DND-41 (cell line): ENCODE measurements around the gene CD244.

Experiments
- ATAC-seq: fragments of 200-7000 bp; cut with Tn5 transposase; 3 replicates; pipeline ENCODE4 v1.9.1; 2021; ENCODE audit warnings: low read depth; ENCODE audit not compliant: insufficient read depth
- DNase-seq: peaks from one replicate; pipeline ENCODE4 v3.0.0-alpha.2; 2020
- H2AFZ ChIP-seq: 2 replicates; pipeline ENCODE4 v1.6.0; 2012; ENCODE audit warnings: low read depth, low read length
- H3K27ac ChIP-seq: 2 replicates; pipeline ENCODE4 v1.5.1; 2012; ENCODE audit warnings: low read length, inconsistent platforms
- H3K27me3 ChIP-seq: fragments of 200-600 bp; sonication (generic); 2 replicates; pipeline ENCODE4 v1.6.0; 2012; ENCODE audit warnings: low read length, mild to moderate bottlenecking, inconsistent platforms; ENCODE audit not compliant: insufficient read depth, poor library complexity
- H3K36me3 ChIP-seq: 2 replicates; pipeline ENCODE4 v1.5.1; 2012; ENCODE audit warnings: low read length, inconsistent platforms; ENCODE audit not compliant: insufficient read depth
- H3K4me1 ChIP-seq: 2 replicates; pipeline ENCODE4 v1.5.1; 2012; ENCODE audit warnings: mild to moderate bottlenecking, low read length; ENCODE audit not compliant: insufficient read depth
- H3K4me2 ChIP-seq: 2 replicates; pipeline ENCODE4 v1.6.0; 2012; ENCODE audit warnings: mild to moderate bottlenecking, moderate library complexity, low read length, inconsistent platforms; ENCODE audit not compliant: insufficient read depth
- H3K4me3 ChIP-seq, 2 experiments: fragments of 200-600 bp in 1 of 2; shearing (Covaris generic) in 1 of 2; 2 replicates each; pipeline ENCODE4 v1.5.1; 2012 to 2016; ENCODE audit warnings: inconsistent platforms in 2 of 2, low read length in 2 of 2, mild to moderate bottlenecking in 2 of 2, low read depth in 1 of 2, moderate library complexity in 1 of 2
- H3K79me2 ChIP-seq: 2 replicates; pipeline ENCODE4 v1.6.0; 2012; ENCODE audit warnings: low read length, inconsistent platforms; ENCODE audit not compliant: insufficient read depth
- H3K9ac ChIP-seq: 2 replicates; pipeline ENCODE4 v1.6.0; 2012; ENCODE audit warnings: low read depth, mild to moderate bottlenecking, inconsistent platforms, low read length, moderate library complexity
- H3K9me3 ChIP-seq: 2 replicates; pipeline ENCODE4 v1.5.1; 2012; ENCODE audit warnings: low read length, moderate library complexity, mild to moderate bottlenecking, inconsistent platforms; ENCODE audit not compliant: insufficient read depth, severe bottlenecking
- H4K20me1 ChIP-seq: 2 replicates; pipeline ENCODE4 v1.6.0; 2012; ENCODE audit warnings: low read length; ENCODE audit not compliant: insufficient read depth
- CTCF ChIP-seq: IDR thresholded peaks from 2 replicates; pipeline ENCODE4 v1.5.1; 2012; ENCODE audit warnings: borderline replicate concordance, low read length, moderate library complexity, mild to moderate bottlenecking; ENCODE audit not compliant: poor library complexity, severe bottlenecking; ENCODE audit errors: extremely low read depth
- EZH2 ChIP-seq: IDR thresholded peaks from 3 replicates; pipeline ENCODE4 v1.6.1; 2012; ENCODE audit warnings: borderline replicate concordance, low read depth, mild to moderate bottlenecking, moderate library complexity, low read length, inconsistent platforms; ENCODE audit not compliant: severe bottlenecking

CD244 gene

GRCh38 chr1:160862203-160863060 is at the start of gene CD244:
Gene CD244 (minus strand): TSS chr1:160862887. CDS start chr1:160862677, 210 bp downstream.
- Histone ChIP-seq H3K4me2 (no peak within 1 kb of the TSS), H3K9me3 (no peaks in the 10 kb centered on the region), H3K27me3 (no peaks in the 10 kb centered on the region), H3K9ac (no peak within 1 kb of the TSS), H3K27ac (no peak within 1 kb of the TSS), H3K4me1 (no peaks in the 10 kb centered on the region), H2AFZ (no peak within 1 kb of the TSS), H3K4me3 (no peak within 1 kb of the TSS), H3K36me3 (no peaks in the 10 kb centered on the region), H4K20me1 (no peaks in the 10 kb centered on the region), H3K79me2 (no peaks in the 10 kb centered on the region)
- TF ChIP-seq CTCF, result no peak
- no peak for TF ChIP-seq EZH2
- ATAC-seq, result peak; percentile 87
- peak; percentile 64 for DNase-seq

- no peak overlapping the region for H3K27ac ChIP-seq
- no peaks in the 10 kb centered on the region for H3K4me1 ChIP-seq
- H3K9ac ChIP-seq, result no peak overlapping the region
- DNase-seq (no peak), ATAC-seq (no peak)
- no peaks in the 10 kb centered on the region for H3K9me3 ChIP-seq
- no peaks in the 10 kb centered on the region for H3K27me3 ChIP-seq
- H3K4me3 ChIP-seq, result no peak overlapping the region
- H2AFZ ChIP-seq, result no peak overlapping the region
- TF ChIP-seq CTCF (no peak), EZH2 (no peak)
- no peaks in the 10 kb centered on the region for H3K79me2 ChIP-seq
- no peak overlapping the region for H3K4me2 ChIP-seq
- no peaks in the 10 kb centered on the region for H4K20me1 ChIP-seq
- H3K36me3 ChIP-seq, result no peaks in the 10 kb centered on the region
Measured at GRCh38 chr1:160911925-160912324, 49.2 kb upstream of the CD244 start.

GRCh38 chr1:160911441-160911840 is 48.8 kb upstream of the CD244 start:
- Histone ChIP-seq H3K4me2 (no peak overlapping the region), H3K9ac (no peak overlapping the region), H3K4me3 (no peak overlapping the region), H3K27me3 (no peaks in the 10 kb centered on the region), H3K27ac (no peak overlapping the region), H2AFZ (no peak overlapping the region; the same call in 1 of the 2 replicates), H3K9me3 (no peaks in the 10 kb centered on the region), H3K36me3 (no peaks in the 10 kb centered on the region), H3K4me1 (no peaks in the 10 kb centered on the region), H4K20me1 (no peaks in the 10 kb centered on the region), H3K79me2 (no peaks in the 10 kb centered on the region)
- no peak for ATAC-seq
- no peak for DNase-seq
- no peak for TF ChIP-seq EZH2
- no peak for TF ChIP-seq CTCF
